ENCODE results near the gene ABHD16A.

ABHD16A gene

DNA sequence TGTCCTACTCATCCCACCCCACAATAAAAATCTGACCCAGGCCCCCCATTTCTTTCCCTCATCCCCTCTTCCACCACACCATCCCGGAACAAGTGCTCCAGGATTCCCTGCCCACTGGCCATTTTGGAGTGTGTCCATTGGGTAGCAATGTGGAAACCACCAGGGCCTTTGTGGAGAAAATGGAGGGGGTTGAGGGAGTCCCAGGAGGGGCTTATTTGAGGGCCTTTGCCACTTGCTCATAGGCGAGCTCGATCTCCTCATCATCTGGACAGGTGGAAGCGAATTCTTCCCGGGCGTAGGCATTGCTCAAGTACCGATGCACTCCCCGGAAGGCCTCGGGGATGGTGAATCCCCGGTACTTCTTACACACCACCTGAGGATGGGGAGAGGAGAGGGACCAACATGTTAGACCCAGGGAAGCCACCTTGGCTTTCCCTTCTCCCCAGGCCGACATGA lies 27.5 kb upstream of the ABHD16A start:
- DNase-seq = no peak

DNA sequence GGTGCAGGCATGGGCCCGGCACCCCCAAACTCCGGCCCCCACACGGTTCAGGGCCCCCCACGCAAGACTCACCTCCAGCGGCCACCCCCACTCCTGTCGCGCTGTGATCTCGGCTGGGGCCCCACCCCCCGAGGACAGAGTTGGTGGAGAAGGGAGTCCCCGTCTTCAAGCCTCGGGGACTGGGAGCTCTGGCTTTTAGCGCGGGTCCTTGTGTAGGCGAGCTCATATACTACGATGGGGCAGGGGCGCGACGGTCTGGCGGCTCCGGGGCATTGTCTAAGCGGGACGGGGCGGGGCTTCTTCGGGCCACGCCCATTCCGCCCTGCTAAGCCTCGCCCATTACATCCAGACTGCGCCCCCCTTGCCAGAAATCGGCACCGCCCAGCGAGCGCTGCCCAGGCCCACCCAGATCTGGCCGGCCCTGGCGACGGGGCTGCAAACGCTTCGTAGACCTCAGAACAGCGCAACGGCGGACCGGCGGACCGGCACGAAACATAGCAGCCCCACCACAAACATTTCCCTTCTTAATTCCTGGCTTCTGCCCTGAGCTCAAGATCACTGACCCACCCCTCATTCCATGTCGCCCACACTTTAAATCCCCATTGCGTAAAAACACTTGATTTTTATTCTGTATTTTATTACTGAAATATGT lies 27.0 kb upstream of the ABHD16A start:
- peak; percentile 80 for DNase-seq

DNA sequence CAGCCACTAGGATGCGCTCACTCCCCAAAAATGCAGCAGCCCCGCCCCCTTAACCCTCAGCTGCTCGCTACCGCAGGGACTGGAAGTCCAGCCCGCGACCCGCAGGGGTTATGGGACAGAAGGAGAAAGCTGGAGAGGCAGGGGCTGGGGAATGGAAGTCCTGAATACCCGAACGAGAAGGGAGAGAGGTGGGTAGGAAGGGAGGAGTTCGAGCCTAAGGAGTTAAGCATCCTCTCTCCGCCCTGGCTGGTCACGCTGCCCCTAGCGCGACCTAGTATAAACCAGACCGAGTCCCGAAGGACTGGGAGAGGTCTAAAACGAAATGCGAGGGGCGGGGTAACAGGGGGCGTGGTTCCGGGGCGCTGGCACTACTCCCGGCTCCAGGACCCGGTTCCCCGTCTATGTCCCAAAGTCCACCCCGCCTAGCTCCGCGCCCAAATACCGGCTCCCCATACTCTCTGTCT lies 26.4 kb upstream of the ABHD16A start:
- peak; percentile 87 for DNase-seq

DNA sequence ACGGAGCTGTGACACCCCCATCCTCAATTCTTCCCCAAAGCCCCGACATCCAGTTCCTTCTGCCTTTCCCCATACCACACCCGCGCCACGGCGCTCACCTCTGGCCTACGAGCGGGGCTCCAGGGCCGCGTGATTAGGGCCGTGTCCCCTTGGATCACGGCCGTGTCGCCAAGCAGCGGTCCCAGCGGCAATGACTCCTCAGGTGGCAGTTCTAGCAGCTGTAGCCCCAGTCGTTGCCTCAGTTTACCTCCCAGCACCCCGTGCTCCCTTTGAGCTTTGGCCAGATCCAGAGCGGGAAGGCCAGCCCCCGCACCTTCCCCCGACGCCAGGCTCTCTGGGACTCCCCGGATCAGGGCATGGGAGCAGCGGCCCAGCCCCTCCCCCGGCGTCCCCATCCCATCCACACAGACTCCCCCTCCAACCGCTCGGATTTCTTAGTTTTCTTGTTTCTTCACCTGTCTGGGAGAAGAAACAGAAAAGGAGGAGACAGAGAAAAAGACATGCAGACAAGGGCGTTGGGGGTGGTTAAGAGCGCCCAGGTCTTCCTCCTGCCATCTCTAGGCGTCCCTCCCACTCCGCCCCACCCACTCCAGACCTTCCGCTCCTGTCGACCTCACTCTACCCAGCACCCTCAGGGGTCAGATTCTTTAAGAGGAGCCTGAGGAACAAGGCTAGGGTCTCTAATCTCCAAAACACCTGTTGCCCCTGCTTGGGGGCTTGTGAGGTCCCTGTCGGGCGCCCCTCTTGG lies 25.8 kb upstream of the ABHD16A start, which contains the start of gene DDAH2:
Gene DDAH2, minus strand, starts transcription at position 533 of the 748 bp plus-strand sequence. Its CDS starts 138 bp downstream, at position 395.
- DNase-seq = no peak

DNA sequence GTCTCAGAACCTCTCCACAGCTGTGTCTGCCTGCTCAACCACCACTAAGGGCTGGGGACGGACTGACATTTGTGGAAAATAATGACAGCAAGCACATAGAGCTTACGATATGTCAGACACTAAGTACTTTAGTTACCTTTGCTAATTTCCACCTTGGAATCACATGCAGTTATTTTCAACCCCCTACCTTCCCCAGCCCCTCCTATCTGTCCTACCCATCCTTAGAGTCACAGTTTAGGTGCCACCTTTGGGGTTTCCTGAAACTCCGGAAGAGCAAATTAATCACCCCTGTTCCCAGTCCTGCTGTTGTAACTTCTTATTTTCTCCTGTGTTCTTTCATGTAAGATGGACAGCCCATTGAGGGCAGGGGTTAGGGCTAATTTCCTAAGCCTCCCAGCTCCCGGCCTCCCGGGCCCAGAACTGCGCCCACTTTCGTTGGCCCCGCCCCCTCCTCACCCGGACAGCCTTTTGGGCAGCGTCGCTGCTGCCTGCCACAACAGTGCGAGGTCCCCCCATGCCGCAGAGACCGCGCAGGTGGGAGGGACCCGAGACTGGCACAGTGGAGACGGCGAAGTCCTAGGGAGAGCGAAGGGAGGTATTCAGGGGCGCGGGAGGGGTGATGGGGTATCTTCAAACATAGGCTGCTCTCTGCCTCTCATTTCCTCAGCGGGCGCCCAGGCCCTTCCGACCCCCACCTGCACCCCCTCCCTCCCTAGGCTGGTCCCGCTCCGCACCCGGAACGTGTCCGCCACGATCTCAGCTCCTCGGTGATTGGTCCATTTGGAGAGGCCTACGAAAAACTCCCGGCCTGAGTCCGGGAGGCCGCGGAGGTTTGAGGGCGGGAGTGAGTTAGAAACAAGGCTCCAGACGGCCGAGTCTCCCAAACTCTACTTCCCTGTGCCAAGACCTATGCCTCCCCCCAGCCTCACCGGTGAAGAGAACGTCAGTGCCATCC lies 24.9 kb upstream of the ABHD16A start:
- no peak for DNase-seq

DNA sequence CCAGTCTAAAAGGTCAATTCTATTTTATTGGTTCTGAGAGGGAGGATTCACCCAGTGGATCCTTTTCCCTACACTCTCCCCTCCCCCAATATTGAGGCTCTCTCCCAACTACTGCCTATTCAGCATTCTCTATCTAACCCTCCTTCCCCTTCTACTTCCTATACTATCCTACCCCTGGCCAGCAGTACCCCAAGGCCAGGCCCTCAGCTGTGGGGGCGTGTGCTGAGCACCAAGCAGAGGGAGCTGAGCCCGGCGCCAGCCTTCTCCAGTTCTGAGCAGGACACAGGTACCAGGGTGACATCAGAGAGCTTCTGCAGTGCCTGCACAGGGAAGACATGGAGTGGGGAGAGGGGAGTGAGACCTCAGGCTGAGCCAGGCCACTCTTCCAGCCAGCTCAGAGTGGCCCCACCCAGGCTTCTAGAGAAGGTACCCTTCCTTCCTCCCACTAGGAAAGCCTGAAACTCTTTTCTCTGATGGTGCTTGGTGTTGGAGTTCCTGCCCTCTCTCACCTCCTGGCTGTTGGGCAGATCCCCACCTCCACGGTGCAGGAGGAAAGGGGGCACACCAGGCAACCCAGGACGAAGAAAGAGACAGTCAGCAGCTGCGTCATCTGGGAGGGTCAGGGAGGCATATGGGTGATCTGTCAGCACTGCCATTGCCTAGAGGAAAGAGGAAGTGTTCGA lies 24.1 kb upstream of the ABHD16A start:
- DNase-seq = peak; percentile 94

DNA sequence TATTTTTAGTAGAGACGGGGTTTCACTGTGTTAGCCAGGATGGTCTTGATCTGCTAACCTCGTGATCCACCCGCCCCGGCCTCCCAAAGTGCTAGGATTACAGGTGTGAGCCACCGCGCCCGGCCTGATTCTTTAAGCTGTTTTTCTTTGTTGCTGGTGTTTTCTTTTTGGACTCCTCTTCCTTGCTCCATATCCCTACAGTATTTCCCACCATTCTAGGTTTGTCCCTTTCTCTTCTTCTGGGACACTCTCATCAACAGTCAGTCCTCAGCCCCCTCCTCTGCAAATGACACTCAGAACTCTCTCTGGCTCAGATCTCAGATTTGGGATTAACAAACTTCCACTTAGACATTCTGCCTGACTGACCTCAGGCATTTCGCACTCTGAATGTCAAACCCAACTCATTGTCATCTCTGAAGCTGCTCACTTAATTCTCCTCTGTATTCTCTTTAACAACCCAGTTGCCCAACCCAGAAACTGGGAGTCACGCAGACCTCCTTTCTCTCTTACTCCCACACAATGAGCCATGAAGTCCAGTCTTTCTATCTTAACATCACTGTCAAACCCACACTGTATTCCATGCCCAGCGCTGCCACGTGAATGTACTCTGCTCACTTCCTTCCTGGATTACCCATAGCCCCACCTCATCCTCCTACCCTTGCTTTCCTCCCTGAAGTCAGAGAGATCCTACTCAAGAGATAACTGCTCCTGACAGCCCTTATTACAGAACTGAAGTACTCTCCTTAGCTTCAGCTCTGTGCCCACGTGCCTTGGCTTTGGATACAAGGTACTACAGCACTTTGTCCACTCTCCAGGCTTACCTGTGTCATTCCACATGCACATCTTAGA lies 22.6 kb upstream of the ABHD16A start:
- DNase-seq = peak; percentile 96

DNA sequence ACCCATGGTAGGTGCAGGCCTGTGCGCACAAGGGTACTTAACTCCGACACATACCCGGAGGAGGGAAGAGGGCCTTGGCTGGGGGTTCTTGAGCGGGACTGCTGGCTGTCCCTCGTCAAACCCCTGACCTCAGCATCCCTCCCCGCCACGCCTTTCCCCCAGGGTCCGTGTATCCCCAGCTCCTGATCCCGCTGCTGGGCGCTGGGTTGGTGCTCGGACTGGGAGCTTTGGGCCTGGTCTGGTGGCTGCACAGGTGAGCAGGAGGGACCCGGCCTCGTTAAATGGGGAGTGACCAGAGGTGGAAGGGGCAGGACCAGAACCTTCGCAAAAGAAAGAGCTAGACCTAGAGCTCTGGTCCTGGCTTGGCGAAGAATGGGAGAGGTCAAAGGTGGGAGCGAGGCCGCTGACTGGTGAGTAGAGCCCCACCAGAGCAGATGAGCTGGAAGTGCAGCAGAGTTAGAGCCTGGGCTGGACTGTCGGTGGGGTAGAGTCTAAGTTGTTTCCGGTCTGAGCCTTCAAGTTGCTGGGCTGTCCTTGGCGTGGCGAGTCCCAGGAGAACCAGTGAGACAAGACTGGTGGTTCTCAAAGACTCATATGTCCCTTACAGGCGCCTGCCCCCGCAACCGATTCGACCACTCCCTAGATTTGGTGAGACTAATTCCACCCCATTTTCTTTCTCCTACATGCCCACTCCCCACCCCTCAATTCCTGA lies 21.0 kb upstream of the ABHD16A start:
- no peak for DNase-seq

DNA sequence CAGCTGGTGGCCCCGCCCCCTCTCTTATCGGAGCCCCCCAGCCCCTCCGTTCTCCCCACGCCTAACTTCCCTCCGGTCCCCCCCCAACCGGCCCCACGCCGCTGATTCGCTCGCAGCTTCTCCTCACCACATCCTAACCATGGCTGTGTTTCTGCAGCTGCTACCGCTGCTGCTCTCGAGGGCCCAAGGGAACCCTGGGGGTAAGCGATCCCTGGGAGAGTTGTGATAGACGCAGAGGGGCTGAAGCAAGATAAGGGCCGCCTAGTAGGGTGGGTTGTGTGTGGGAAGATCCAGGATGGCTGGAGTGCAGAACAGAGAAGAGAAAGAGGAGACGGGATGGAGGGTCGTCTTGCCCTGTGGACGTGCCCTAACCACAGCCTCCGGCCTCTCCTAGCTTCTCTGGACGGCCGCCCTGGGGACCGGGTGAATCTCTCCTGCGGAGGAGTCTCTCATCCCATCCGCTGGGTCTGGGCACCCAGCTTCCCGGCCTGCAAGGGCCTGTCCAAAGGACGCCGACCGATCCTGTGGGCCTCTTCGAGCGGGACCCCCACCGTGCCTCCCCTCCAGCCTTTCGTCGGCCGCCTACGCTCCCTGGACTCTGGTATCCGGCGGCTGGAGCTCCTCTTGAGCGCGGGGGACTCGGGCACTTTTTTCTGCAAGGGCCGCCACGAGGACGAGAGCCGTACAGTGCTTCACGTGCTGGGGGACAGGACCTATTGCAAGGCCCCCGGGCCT lies 20.3 kb upstream of the ABHD16A start, which contains the start of gene MPIG6B:
Gene MPIG6B, plus strand, starts transcription at position 129 of the 735 bp plus-strand sequence. Its CDS starts 11 bp downstream, at position 140.
- DNase-seq = no peak

DNA sequence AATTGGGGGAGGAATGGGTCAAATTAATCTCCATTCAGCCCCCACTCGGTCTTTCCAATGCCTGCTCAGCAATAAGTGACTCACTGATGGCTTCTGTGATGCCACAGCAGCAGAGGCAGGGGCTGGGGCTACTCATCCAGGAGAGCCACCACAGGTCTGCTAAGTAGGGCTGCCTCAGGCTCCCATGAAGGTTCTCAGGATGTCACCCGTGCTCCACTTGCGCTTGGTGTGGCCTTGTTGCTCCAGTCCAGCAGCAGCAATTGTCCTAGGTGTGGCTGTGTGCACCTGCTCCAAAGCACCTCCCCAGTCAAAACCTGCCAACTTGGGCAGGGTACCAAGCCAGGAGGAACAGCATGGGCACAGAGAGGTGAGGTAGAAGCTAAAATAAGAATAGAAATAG lies 19.0 kb upstream of the ABHD16A start:
- DNase-seq = no peak

DNA sequence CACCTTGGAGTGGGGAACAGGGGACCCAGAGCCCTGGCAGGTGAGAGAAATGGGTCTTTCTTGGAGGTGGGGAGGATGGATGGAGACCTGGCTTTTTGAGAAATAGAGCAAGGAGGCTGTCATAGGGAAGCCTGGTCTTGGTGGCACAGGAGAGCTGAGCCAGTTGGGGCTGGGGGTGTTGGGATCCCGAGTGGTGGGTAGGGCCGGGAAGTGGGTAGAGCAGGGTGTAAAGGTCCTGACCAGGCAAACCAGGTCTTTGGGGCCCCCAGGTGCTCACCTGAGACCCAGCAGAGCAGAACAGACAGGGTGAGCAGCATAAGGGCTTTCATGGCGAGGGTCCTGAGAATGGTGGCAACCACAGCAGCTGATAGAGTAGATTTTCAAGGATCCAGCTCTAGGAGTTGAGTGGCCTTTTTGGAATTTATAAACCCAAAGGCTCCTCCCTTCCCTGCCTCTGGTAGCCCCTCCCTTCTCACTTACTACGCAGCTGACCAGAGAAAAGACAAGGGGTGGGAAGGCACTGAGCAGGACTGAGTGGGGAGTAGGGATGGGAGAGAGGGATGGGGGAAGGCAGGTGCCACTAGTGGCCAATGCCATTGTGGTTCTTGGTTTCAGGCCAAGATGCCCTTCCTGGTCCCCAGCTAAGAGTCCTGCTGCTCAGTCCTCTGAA lies 18.4 kb upstream of the ABHD16A start, which contains the start of gene LY6G6C:
Gene LY6G6C, minus strand, starts transcription at position 396 of the 670 bp plus-strand sequence. Its CDS starts 67 bp downstream, at position 329.
- DNase-seq = no peak

DNA sequence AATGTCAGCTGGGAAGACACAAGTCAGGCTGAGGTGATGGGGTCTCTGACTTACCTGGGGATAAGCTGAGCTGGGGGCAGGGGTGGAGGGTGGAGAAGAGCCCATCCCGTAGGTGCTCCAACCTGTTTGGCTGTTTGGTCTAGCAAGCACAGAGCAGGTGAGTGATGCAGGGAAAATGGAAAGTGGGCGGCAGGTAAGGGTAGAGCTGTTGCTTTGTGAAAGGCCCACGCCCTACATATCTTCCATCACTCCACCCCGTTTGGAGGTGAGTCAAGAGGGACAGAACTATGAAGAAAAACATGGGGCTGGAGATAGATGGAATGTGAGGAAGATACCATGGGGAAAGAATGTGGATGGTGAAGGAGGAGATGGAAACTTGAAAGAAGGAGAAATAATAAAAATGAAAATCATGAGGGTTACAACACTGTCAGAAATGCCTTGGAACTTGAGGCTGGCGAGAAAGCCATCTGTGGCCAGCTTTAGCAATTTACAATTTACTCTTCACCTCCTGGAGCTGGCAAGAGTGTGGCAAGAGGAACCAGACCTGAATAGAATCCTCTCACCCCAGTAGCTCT lies 17.2 kb upstream of the ABHD16A start:
- no peak for DNase-seq

DNA sequence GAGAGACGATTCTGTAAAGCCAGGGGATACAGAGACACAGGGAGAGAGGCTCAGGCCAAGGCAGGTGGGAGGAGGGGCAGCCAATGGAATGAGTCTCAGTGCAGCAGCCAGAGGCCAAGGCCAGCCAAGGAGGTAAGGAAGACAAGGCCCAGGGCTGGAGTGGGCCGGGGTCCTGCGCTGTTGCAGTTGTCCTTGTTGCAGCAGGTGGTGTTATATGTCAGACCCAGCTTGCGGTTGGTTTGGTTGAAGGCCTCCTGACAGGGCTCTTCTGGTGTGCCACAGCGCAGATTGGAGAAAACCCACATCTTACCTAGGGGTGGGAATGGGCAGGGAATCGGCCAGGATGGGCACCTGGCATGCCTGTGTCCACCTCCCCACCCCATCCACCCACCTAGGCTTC lies 15.9 kb upstream of the ABHD16A start:
- DNase-seq = no peak

DNA sequence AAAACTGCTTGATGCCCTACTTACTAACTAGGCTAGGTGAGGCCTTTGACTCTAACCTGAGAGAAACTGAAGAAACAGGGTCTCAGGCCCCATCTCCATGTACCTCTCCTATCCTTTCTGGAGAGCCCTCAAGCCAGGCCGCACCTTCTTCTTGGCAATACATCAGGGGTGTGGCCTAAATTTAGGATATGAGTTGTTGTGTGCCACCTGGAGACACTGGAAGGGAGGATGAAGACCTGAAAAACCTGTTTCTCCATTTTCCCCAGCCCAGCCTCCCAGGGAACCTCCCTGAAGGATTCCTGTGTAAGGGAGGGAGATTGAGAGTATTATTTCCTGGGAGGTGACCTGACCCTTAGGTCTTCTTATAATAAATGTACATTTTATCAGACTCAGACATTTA lies 15.1 kb upstream of the ABHD16A start:
- no peak for DNase-seq

DNA sequence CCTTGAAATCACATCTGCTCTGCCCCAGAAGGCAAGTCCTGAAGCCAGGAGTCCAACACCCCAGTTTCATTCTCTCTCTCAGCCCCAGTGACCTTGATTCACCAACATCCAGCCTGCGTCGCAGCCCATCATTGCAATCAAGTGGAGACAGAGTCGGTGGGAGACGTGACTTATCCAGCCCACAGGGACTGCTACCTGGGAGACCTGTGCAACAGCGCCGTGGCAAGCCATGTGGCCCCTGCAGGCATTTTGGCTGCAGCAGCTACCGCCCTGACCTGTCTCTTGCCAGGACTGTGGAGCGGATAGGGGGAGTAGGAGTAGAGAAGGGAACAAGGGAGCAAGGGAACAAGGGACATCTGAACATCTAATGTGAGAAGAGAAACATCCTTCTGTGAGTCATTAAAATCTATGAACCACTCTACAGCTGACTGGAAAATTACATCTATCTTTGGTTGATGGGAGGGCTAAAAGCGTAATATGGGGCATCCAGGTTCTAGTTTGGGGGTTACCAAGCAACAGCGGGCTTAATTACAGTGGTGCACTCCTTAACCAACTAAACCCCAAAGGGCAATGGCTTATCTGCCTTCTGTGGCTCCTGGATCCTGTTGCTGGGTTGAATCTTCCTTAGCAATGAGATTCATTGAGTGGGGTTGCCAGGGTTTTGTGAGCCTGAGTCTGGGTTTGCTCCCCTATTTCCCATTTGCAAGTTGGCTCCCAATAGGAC lies 14.5 kb upstream of the ABHD16A start:
- no peak for DNase-seq

DNA sequence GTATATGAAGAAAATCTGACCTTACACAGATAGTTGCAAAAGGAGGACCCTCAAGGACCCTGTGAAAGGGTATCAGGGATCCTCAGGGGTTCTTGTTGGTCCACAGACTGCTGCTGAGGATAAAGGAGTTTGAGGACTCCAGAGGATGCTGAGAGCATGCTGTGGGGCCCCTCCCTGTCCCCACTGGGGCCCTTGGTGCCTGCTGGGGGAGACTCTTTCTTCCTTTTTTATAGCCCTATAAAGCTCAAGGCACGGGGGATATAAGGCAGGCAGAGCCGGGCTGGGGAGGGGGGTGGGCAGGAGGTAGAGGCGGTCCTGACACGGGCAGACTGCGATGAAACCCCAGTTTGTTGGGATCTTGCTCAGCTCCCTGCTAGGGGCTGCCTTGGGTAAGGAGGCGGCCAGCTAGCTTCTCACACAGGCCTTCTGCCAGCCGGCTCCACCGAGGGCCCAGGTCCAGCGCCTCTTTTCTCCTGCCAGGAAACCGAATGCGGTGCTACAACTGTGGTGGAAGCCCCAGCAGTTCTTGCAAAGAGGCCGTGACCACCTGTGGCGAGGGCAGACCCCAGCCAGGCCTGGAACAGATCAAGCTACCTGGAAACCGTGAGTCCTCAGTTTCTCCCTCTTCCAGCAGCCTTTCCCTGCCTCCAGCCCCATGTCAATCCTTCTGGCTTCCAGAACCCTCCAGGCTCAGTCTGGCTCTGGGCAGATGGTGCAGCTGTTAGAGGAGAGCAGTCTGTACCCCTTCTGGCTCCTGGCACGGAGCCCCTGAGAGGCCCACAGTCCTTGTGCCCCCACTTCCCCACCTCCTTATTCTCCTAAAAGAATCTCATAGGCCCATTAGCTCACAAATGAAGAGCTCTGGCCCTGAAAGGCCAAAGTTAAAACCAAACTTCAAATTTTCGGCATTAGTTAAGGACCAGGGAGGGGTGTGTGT lies 12.2 kb upstream of the ABHD16A start, which contains the start of gene LY6G6D:
Gene LY6G6D, plus strand, starts transcription at position 327 of the 937 bp plus-strand sequence. Its CDS starts 8 bp downstream, at position 335.
- no peak for DNase-seq
